Upper lobe of left lung (tissue), 6 donors: ENCODE results near the gene PHKG2. TPM values are rescaled to one million over a fixed set of nuclear protein-coding genes. Genes with fewer than 3 reads are reported as not detected.
A peak's percentile ranks its signal among the peaks of the same experiment; 100 is the strongest.

ENCODE experiments used
- ATAC-seq, 2 donors: fragments of 200-7000 bp; cut with Tn5 transposase; one replicate each; pipeline ENCODE4 v1.9.1; 2022; ENCODE audit warnings: mild to moderate bottlenecking in 2 of 2, moderate library complexity in 2 of 2; ENCODE audit not compliant: low FRiP score in 2 of 2
- DNase-seq, 2 donors: peaks; one replicate each; pipeline ENCODE4 v3.0.0-alpha.2; 2019 to 2020
- H3K27ac ChIP-seq, 4 donors: fragments of 200-600 bp; sonication (generic); one replicate each; pipeline ENCODE4 v1.5.1; 2016 to 2019
- H3K27me3 ChIP-seq, 4 donors: fragments of 200-600 bp; sonication (generic); one replicate each; pipeline ENCODE4 v1.5.1; 2017 to 2019
- H3K36me3 ChIP-seq, 4 donors: fragments of 200-600 bp; sonication (generic); one replicate each; pipeline ENCODE4 v1.5.1; 2016 to 2019
- H3K4me1 ChIP-seq, 4 donors: fragments of 200-600 bp; sonication (generic); one replicate each; pipeline ENCODE4 v1.5.1; 2018 to 2019
- H3K4me3 ChIP-seq, 4 donors: fragments of 200-600 bp; sonication (generic); one replicate each; pipeline ENCODE4 v1.5.1; 2017 to 2019; ENCODE audit warnings: mild to moderate bottlenecking in 2 of 4, moderate library complexity in 1 of 4
- H3K9me3 ChIP-seq, 4 donors: fragments of 200-600 bp; sonication (generic); one replicate each; pipeline ENCODE4 v1.5.1; 2018 to 2019
- EP300 ChIP-seq, 4 donors: sonication (generic); formaldehyde crosslinking; IDR thresholded peaks; one replicate each; pipeline ENCODE4 v1.5.1; 2017; ENCODE audit warnings: antibody characterized with exemption in 4 of 4, control low read depth in 2 of 4
- POLR2A ChIP-seq, 4 donors: fragments of 450-650 bp; IDR thresholded peaks; one replicate each; pipeline ENCODE4 v1.5.1; 2016 to 2017; ENCODE audit warnings: antibody characterized with exemption in 4 of 4, mild to moderate bottlenecking in 2 of 4
- POLR2AphosphoS5 ChIP-seq, 2 donors: sonication (generic); formaldehyde crosslinking; IDR thresholded peaks; one replicate each; pipeline ENCODE4 v1.5.1; 2017; ENCODE audit warnings: antibody characterized with exemption in 2 of 2
- WGBS, 2 donors: methylation state at CpG; one replicate each; pipeline ENCODE4 v1.1.5; 2017 to 2018; 5-methylcytosine and 5-hydroxymethylcytosine counted together
- total RNA-seq, 6 donors: library from RNA; depleted of rRNA in 4 of 6; stranded (reverse); fragments of >200 nt in 4 of 6; gene quantifications; one replicate each; pipeline versions ENCODE4 v1.1.0 to v1.2.1, GENCODE V29; 2016 to 2021
- TF ChIP-seq, protein P1 (sequence below), 6 experiments: fragments of 450-650 bp in 4 of 6; fragments of 200-600 bp in 2 of 6; sonication (generic) in 2 of 6; IDR thresholded peaks; one replicate each; pipeline ENCODE4 v1.5.1; 2016 to 2019; ENCODE audit warnings: antibody characterized with exemption in 6 of 6
- donor health status: DM: no; HTN: no; CAD: no; lungs with moderate emphysema.
- donor health status: DM: no; HTN: yes; CAD: no; lungs with severe emphysema.

The PHKG2 gene
- total RNA-seq, 6 donors from 2014 or later = 27.4 to 70.2 (median 33.5) TPM

GRCh38 chr16:30768583-30769181 lies 20.5 kb downstream of the PHKG2 start:
- ATAC-seq (no peak), DNase-seq (no peak)
- H3K4me3 ChIP-seq = no peak overlapping the region
- no peak overlapping the region for H3K27ac ChIP-seq
- H3K36me3 ChIP-seq = peaks cover 75 to 100% (median 97%) of the 10 kb centered on the region in 4 donors
- no peaks in the 10 kb centered on the region for H3K27me3 ChIP-seq
- H3K4me1 ChIP-seq = peaks cover under 1 to 8% (median 5%) of the 10 kb centered on the region in 4 donors
- no peak for TF ChIP-seq POLR2AphosphoS5 (IDR thresholded peaks at IDR 0.05)
- TF ChIP-seq EP300 (IDR thresholded peaks at IDR 0.05) = no peak
- TF ChIP-seq POLR2A (IDR thresholded peaks at IDR 0.05) = no peak
- TF ChIP-seq, protein P1, sequence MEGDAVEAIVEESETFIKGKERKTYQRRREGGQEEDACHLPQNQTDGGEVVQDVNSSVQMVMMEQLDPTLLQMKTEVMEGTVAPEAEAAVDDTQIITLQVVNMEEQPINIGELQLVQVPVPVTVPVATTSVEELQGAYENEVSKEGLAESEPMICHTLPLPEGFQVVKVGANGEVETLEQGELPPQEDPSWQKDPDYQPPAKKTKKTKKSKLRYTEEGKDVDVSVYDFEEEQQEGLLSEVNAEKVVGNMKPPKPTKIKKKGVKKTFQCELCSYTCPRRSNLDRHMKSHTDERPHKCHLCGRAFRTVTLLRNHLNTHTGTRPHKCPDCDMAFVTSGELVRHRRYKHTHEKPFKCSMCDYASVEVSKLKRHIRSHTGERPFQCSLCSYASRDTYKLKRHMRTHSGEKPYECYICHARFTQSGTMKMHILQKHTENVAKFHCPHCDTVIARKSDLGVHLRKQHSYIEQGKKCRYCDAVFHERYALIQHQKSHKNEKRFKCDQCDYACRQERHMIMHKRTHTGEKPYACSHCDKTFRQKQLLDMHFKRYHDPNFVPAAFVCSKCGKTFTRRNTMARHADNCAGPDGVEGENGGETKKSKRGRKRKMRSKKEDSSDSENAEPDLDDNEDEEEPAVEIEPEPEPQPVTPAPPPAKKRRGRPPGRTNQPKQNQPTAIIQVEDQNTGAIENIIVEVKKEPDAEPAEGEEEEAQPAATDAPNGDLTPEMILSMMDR (IDR thresholded peaks at IDR 0.05) = no peak
- WGBS, 2 donors = 95 to 97% methylated on average over 22 to 23 of the region's 23 CpGs
- H3K9me3 ChIP-seq = no peaks in the 10 kb centered on the region

- DNase-seq (no peak), ATAC-seq (no peak)
- Histone ChIP-seq H3K27me3 (no peaks in the 10 kb centered on the region), H3K4me3 (no peak overlapping the region), H3K27ac (no peak overlapping the region), H3K9me3 (no peaks in the 10 kb centered on the region), H3K4me1 (peaks cover 0 to 7% (median 0%) of the 10 kb centered on the region in 4 donors), H3K36me3 (peaks cover 70 to 100% (median 94%) of the 10 kb centered on the region in 4 donors)
- TF ChIP-seq POLR2A (IDR thresholded peaks at IDR 0.05) (no peak), EP300 (IDR thresholded peaks at IDR 0.05) (no peak), POLR2AphosphoS5 (IDR thresholded peaks at IDR 0.05) (no peak)
- TF ChIP-seq, protein P1 (IDR thresholded peaks at IDR 0.05) = no peak
- 94 to 95% methylated on average over 17 of the region's 17 CpGs for WGBS, 2 donors
Observed at GRCh38 chr16:30769379-30770089, 21.3 kb downstream of the PHKG2 start.

DNA sequence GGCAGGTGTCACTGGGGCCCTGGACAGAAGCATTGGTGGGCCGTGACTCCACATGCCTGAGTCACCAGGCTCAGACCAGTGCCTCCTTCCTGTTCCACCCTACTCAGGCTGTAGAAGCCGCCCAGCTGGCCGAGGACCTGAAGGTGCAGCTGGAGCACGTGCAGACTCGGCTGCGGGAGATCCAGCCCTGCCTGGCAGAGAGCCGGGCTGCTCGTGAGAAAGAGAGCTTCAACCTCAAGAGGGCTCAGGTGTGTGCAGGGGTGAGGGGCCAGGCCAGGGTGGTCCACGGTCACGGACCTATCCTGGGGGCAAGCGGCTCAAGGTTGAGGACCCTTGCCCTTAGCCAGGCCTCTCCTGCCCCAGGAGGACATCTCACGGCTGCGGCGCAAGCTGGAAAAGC lies 23.5 kb downstream of the PHKG2 start:
- WGBS, 2 donors = 82 to 100% methylated on average over 3 to 7 of the region's 14 CpGs
- DNase-seq = peak in 1 of 2 donors; percentile 63
- H3K36me3 ChIP-seq = peaks cover 53 to 79% (median 72%) of the 10 kb centered on the region in 4 donors

GRCh38 chr16:30773826-30774225 lies 25.6 kb downstream of the PHKG2 start:
- H3K36me3 ChIP-seq = peaks cover 33 to 58% (median 51%) of the 10 kb centered on the region in 4 donors
- DNase-seq = peak in 1 of 2 donors; percentile 61
- ATAC-seq = no peak
- H3K4me3 ChIP-seq = no peak overlapping the region
- H3K27ac ChIP-seq = no peak overlapping the region
- H3K27me3 ChIP-seq = no peaks in the 10 kb centered on the region
- peaks cover 11 to 29% (median 19%) of the 10 kb centered on the region in 4 donors for H3K4me1 ChIP-seq
- TF ChIP-seq POLR2A (IDR thresholded peaks at IDR 0.05) (no peak), EP300 (IDR thresholded peaks at IDR 0.05) (no peak), POLR2AphosphoS5 (IDR thresholded peaks at IDR 0.05) (no peak)
- TF ChIP-seq, protein P1 (IDR thresholded peaks at IDR 0.05) = no peak
- no peaks in the 10 kb centered on the region for H3K9me3 ChIP-seq
- 84% methylated on average over 14 of the region's 14 CpGs; no CpG with 5 or more reads in 1 of the 2 donors for WGBS, 2 donors

More for the DNA sequence above, 23.5 kb downstream of the PHKG2 start:
- no peak overlapping the region for H3K27ac ChIP-seq
- no peaks in the 10 kb centered on the region for H3K9me3 ChIP-seq
- TF ChIP-seq POLR2A (IDR thresholded peaks at IDR 0.05) (no peak), POLR2AphosphoS5 (IDR thresholded peaks at IDR 0.05) (no peak), EP300 (IDR thresholded peaks at IDR 0.05) (no peak)
- TF ChIP-seq, protein P1 (IDR thresholded peaks at IDR 0.05) = no peak
- no peaks in the 10 kb centered on the region for H3K27me3 ChIP-seq
- no peak for ATAC-seq
- peaks cover 10 to 27% (median 18%) of the 10 kb centered on the region in 4 donors for H3K4me1 ChIP-seq
- H3K4me3 ChIP-seq = no peak overlapping the region
